ENCODE results near the gene RAB3GAP1. TPM values are rescaled to one million over a fixed set of nuclear protein-coding genes. Genes with fewer than 3 reads are reported as not detected.
"Not testable (repeated sequence)": the region's sequence is repeated elsewhere in the genome, so short reads cannot be mapped to it uniquely, and the experiment has no call there.

Gene RAB3GAP1
- total RNA-seq, 2 experiments from 2014 or later: 28.5 to 28.8 TPM

- peaks cover 7% of the 10 kb centered on the region for H3K4me1 Mint-ChIP-seq
Measured at GRCh38 chr2:135076556-135076955, 24.5 kb downstream of the RAB3GAP1 start.

GRCh38 chr2:135078417-135078816 lies 26.3 kb downstream of the RAB3GAP1 start:
- no peaks in the 10 kb centered on the region for H3K27me3 Mint-ChIP-seq
- H3K27ac Mint-ChIP-seq: no peak overlapping the region
- DNase-seq: no peak
- no peak overlapping the region for H3K4me3 Mint-ChIP-seq
- H3K4me1 Mint-ChIP-seq: peaks cover 7% of the 10 kb centered on the region
- H3K36me3 Mint-ChIP-seq: peaks cover 55% of the 10 kb centered on the region
- H3K9me3 Mint-ChIP-seq: peaks cover 9% of the 10 kb centered on the region

More at GRCh38 chr2:135076556-135076955, 24.5 kb downstream of the RAB3GAP1 start:
- Mint-ChIP-seq H3K9me3 (peaks cover 21% of the 10 kb centered on the region), H3K27ac (no peak overlapping the region), H3K4me3 (no peak overlapping the region), H3K36me3 (peaks cover 54% of the 10 kb centered on the region), H3K27me3 (no peaks in the 10 kb centered on the region)
- no peak for DNase-seq

GRCh38 chr2:135086222-135086621 lies 34.1 kb downstream of the RAB3GAP1 start:
- Mint-ChIP-seq H3K27me3 (no peaks in the 10 kb centered on the region), H3K36me3 (peaks cover 63% of the 10 kb centered on the region), H3K4me1 (peaks cover 19% of the 10 kb centered on the region), H3K4me3 (no peak overlapping the region), H3K9me3 (peaks cover 13% of the 10 kb centered on the region), H3K27ac (no peak overlapping the region)
- no peak for DNase-seq

- Mint-ChIP-seq H3K36me3 (peaks cover 49% of the 10 kb centered on the region), H3K4me1 (peaks cover 22% of the 10 kb centered on the region), H3K9me3 (peaks cover 13% of the 10 kb centered on the region)
- not testable (repeated sequence) for H3K4me3 Mint-ChIP-seq, DNase-seq, H3K27me3 Mint-ChIP-seq, H3K27ac Mint-ChIP-seq
Measured at GRCh38 chr2:135089597-135089996, 37.5 kb downstream of the RAB3GAP1 start.

GRCh38 chr2:135091681-135092080 lies 39.6 kb downstream of the RAB3GAP1 start:
- no peak for DNase-seq
- H3K27me3 Mint-ChIP-seq: no peaks in the 10 kb centered on the region
- peaks cover 20% of the 10 kb centered on the region for H3K4me1 Mint-ChIP-seq
- H3K4me3 Mint-ChIP-seq: no peak overlapping the region
- H3K27ac Mint-ChIP-seq: no peak overlapping the region
- H3K9me3 Mint-ChIP-seq: peaks cover 9% of the 10 kb centered on the region
- H3K36me3 Mint-ChIP-seq: peaks cover 51% of the 10 kb centered on the region

GRCh38 chr2:135093193-135093592 lies 41.1 kb downstream of the RAB3GAP1 start:
- no peak overlapping the region for H3K4me3 Mint-ChIP-seq
- peaks cover 6% of the 10 kb centered on the region for H3K9me3 Mint-ChIP-seq
- peaks cover 41% of the 10 kb centered on the region for H3K36me3 Mint-ChIP-seq
- H3K27ac Mint-ChIP-seq: no peak overlapping the region
- no peak for DNase-seq
- H3K27me3 Mint-ChIP-seq: no peaks in the 10 kb centered on the region
- H3K4me1 Mint-ChIP-seq: peaks cover 16% of the 10 kb centered on the region

- no peak for DNase-seq
- Mint-ChIP-seq H3K36me3 (peaks cover 37% of the 10 kb centered on the region), H3K4me1 (peaks cover 16% of the 10 kb centered on the region), H3K9me3 (peaks cover 5% of the 10 kb centered on the region), H3K27me3 (no peaks in the 10 kb centered on the region), H3K27ac (no peak overlapping the region), H3K4me3 (no peak overlapping the region)
Measured at GRCh38 chr2:135093670-135094330, 41.7 kb downstream of the RAB3GAP1 start.

- H3K4me1 Mint-ChIP-seq: peaks cover 21% of the 10 kb centered on the region
- H3K9me3 Mint-ChIP-seq: no peaks in the 10 kb centered on the region
- H3K27ac Mint-ChIP-seq: peak overlapping the region; percentile 32
- no peak for DNase-seq
- H3K27me3 Mint-ChIP-seq: no peaks in the 10 kb centered on the region
- H3K36me3 Mint-ChIP-seq: peaks cover 33% of the 10 kb centered on the region
- H3K4me3 Mint-ChIP-seq: no peak overlapping the region
Measured at GRCh38 chr2:135094508-135094907, 42.4 kb downstream of the RAB3GAP1 start.

GRCh38 chr2:135095591-135095990 lies 43.5 kb downstream of the RAB3GAP1 start:
- no peaks in the 10 kb centered on the region for H3K27me3 Mint-ChIP-seq
- peaks cover 31% of the 10 kb centered on the region for H3K36me3 Mint-ChIP-seq
- DNase-seq: no peak
- H3K27ac Mint-ChIP-seq: no peak overlapping the region
- H3K9me3 Mint-ChIP-seq: no peaks in the 10 kb centered on the region
- no peak overlapping the region for H3K4me3 Mint-ChIP-seq
- peaks cover 26% of the 10 kb centered on the region for H3K4me1 Mint-ChIP-seq

GRCh38 chr2:135096665-135097446 lies 44.8 kb downstream of the RAB3GAP1 start:
- no peaks in the 10 kb centered on the region for H3K9me3 Mint-ChIP-seq
- H3K36me3 Mint-ChIP-seq: peaks cover 34% of the 10 kb centered on the region
- H3K4me3 Mint-ChIP-seq: no peak overlapping the region
- no peaks in the 10 kb centered on the region for H3K27me3 Mint-ChIP-seq
- no peak for DNase-seq
- no peak overlapping the region for H3K27ac Mint-ChIP-seq
- peaks cover 26% of the 10 kb centered on the region for H3K4me1 Mint-ChIP-seq

GRCh38 chr2:135097532-135098231 lies 45.6 kb downstream of the RAB3GAP1 start:
- no peaks in the 10 kb centered on the region for H3K27me3 Mint-ChIP-seq
- no peak overlapping the region for H3K27ac Mint-ChIP-seq
- DNase-seq: no peak
- H3K4me1 Mint-ChIP-seq: peaks cover 26% of the 10 kb centered on the region
- H3K4me3 Mint-ChIP-seq: no peak overlapping the region
- H3K36me3 Mint-ChIP-seq: peaks cover 36% of the 10 kb centered on the region
- H3K9me3 Mint-ChIP-seq: peaks cover 2% of the 10 kb centered on the region

GRCh38 chr2:135099802-135100483 lies 47.9 kb downstream of the RAB3GAP1 start:
- no peaks in the 10 kb centered on the region for H3K27me3 Mint-ChIP-seq
- peaks cover 40% of the 10 kb centered on the region for H3K36me3 Mint-ChIP-seq
- no peak overlapping the region for H3K27ac Mint-ChIP-seq
- peaks cover 27% of the 10 kb centered on the region for H3K4me1 Mint-ChIP-seq
- H3K9me3 Mint-ChIP-seq: peaks cover 6% of the 10 kb centered on the region
- no peak for DNase-seq
- no peak overlapping the region for H3K4me3 Mint-ChIP-seq

- Mint-ChIP-seq H3K9me3 (peaks cover 9% of the 10 kb centered on the region), H3K27me3 (no peaks in the 10 kb centered on the region), H3K4me1 (peaks cover 26% of the 10 kb centered on the region), H3K27ac (peak overlapping the region; percentile 26), H3K4me3 (no peak overlapping the region), H3K36me3 (peaks cover 51% of the 10 kb centered on the region)
- no peak for DNase-seq
Measured at GRCh38 chr2:135103843-135104242, 51.8 kb downstream of the RAB3GAP1 start.

- not testable (repeated sequence) for H3K4me3 Mint-ChIP-seq, H3K27ac Mint-ChIP-seq, H3K27me3 Mint-ChIP-seq, DNase-seq, H3K9me3 Mint-ChIP-seq
- H3K36me3 Mint-ChIP-seq: peaks cover 55% of the 10 kb centered on the region
- H3K4me1 Mint-ChIP-seq: peaks cover 14% of the 10 kb centered on the region
Measured at GRCh38 chr2:135105513-135106316, 53.6 kb downstream of the RAB3GAP1 start.

Measured in activated naive CD8-positive, alpha-beta T cell treated with anti-CD3 and anti-CD28 coated beads for 36 hours (primary cell).